SK-N-SH treated with all-trans-retinoic acid at 6 μM for 48 hours (cell line): Measurements from ENCODE around the gene TRIM37.

Experiments used
- CSDC2 ChIP-seq: fragments of 250-450 bp; sonication (Bioruptor Pico); IDR thresholded peaks from 2 replicates; pipeline ENCODE4 v1.5.0; 2020; ENCODE audit warnings: mild to moderate bottlenecking, moderate library complexity
- ISL1 ChIP-seq: fragments of 250-450 bp; sonication (Bioruptor Pico); IDR thresholded peaks from 2 replicates; pipeline ENCODE4 v2.1.2; 2022; ENCODE audit warnings: mild to moderate bottlenecking, moderate library complexity
- RARB ChIP-seq: fragments of 250-450 bp; sonication (Bioruptor Pico); IDR thresholded peaks from 2 replicates; pipeline ENCODE4 v1.8.0; 2021; ENCODE audit warnings: mild to moderate bottlenecking, moderate library complexity
- TOX ChIP-seq: fragments of 250-450 bp; sonication (Bioruptor Pico); IDR thresholded peaks from 2 replicates; pipeline ENCODE4 v1.8.0; 2021; ENCODE audit warnings: mild to moderate bottlenecking, moderate library complexity, borderline replicate concordance
- ZFP3 ChIP-seq: fragments of 250-450 bp; sonication (Bioruptor Pico); IDR thresholded peaks from 2 replicates; pipeline ENCODE4 v1.5.0; 2020; ENCODE audit warnings: mild to moderate bottlenecking, moderate library complexity
- ZFP30 ChIP-seq: fragments of 450-650 bp; formaldehyde crosslinking; IDR thresholded peaks from 2 replicates; pipeline ENCODE4 v1.5.0; 2022; ENCODE audit warnings: mild to moderate bottlenecking, moderate library complexity
- ZNF70 ChIP-seq: fragments of 450-650 bp; formaldehyde crosslinking; IDR thresholded peaks from 2 replicates; pipeline ENCODE4 v1.5.0; 2020; ENCODE audit warnings: mild to moderate bottlenecking, moderate library complexity
- ZNF8 ChIP-seq: fragments of 450-650 bp; formaldehyde crosslinking; IDR thresholded peaks from 2 replicates; pipeline ENCODE4 v1.5.0; 2020; ENCODE audit warnings: mild to moderate bottlenecking, moderate library complexity
- TF ChIP-seq, protein P1 (sequence below): fragments of 250-450 bp; sonication (Bioruptor Pico); IDR thresholded peaks from 2 replicates; pipeline ENCODE4 v1.8.0; 2020; ENCODE audit warnings: mild to moderate bottlenecking, moderate library complexity, borderline replicate concordance
- TF ChIP-seq, protein P2 (sequence below): fragments of 250-450 bp; sonication (Bioruptor Pico); IDR thresholded peaks from 2 replicates; pipeline ENCODE4 v1.5.1; 2021; ENCODE audit warnings: mild to moderate bottlenecking, moderate library complexity
- TF ChIP-seq, protein P3 (sequence below): fragments of 250-450 bp; sonication (Bioruptor Pico); IDR thresholded peaks from 2 replicates; pipeline ENCODE4 v1.8.0; 2021; ENCODE audit warnings: low read depth, mild to moderate bottlenecking, moderate library complexity, borderline replicate concordance

- TF ChIP-seq ISL1, result no peak
- no peak for TF ChIP-seq CSDC2
- TF ChIP-seq ZNF70, result no peak
- TF ChIP-seq ZNF8 (CRISPR knock-in tag), result no peak
- TF ChIP-seq, protein P1, sequence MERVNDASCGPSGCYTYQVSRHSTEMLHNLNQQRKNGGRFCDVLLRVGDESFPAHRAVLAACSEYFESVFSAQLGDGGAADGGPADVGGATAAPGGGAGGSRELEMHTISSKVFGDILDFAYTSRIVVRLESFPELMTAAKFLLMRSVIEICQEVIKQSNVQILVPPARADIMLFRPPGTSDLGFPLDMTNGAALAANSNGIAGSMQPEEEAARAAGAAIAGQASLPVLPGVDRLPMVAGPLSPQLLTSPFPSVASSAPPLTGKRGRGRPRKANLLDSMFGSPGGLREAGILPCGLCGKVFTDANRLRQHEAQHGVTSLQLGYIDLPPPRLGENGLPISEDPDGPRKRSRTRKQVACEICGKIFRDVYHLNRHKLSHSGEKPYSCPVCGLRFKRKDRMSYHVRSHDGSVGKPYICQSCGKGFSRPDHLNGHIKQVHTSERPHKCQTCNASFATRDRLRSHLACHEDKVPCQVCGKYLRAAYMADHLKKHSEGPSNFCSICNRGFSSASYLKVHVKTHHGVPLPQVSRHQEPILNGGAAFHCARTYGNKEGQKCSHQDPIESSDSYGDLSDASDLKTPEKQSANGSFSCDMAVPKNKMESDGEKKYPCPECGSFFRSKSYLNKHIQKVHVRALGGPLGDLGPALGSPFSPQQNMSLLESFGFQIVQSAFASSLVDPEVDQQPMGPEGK, result no peak
- no peak for TF ChIP-seq ZFP3 (CRISPR knock-in tag)
- TF ChIP-seq, protein P2, sequence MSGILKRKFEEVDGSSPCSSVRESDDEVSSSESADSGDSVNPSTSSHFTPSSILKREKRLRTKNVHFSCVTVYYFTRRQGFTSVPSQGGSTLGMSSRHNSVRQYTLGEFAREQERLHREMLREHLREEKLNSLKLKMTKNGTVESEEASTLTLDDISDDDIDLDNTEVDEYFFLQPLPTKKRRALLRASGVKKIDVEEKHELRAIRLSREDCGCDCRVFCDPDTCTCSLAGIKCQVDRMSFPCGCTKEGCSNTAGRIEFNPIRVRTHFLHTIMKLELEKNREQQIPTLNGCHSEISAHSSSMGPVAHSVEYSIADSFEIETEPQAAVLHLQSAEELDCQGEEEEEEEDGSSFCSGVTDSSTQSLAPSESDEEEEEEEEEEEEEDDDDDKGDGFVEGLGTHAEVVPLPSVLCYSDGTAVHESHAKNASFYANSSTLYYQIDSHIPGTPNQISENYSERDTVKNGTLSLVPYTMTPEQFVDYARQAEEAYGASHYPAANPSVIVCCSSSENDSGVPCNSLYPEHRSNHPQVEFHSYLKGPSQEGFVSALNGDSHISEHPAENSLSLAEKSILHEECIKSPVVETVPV, result no peak
- TF ChIP-seq TOX (CRISPR knock-in tag), result no peak
- no peak for TF ChIP-seq RARB (CRISPR knock-in tag)
- TF ChIP-seq ZFP30 (CRISPR knock-in tag), result no peak
- TF ChIP-seq, protein P3, sequence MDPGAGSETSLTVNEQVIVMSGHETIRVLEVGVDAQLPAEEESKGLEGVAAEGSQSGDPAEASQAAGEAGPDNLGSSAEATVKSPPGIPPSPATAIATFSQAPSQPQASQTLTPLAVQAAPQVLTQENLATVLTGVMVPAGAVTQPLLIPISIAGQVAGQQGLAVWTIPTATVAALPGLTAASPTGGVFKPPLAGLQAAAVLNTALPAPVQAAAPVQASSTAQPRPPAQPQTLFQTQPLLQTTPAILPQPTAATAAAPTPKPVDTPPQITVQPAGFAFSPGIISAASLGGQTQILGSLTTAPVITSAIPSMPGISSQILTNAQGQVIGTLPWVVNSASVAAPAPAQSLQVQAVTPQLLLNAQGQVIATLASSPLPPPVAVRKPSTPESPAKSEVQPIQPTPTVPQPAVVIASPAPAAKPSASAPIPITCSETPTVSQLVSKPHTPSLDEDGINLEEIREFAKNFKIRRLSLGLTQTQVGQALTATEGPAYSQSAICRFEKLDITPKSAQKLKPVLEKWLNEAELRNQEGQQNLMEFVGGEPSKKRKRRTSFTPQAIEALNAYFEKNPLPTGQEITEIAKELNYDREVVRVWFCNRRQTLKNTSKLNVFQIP (CRISPR knock-in tag), result no peak
Observed at GRCh38 chr17:58947824-58948223, 158.9 kb downstream of the TRIM37 start.
